WERI-Rb-1 (cell line): ENCODE data around the gene IMPDH2.

ENCODE experiments used
- DNase-seq: peaks from one replicate; pipeline ENCODE4 v3.0.0-alpha.2; 2020
- H3K27ac ChIP-seq: fragments of 250-450 bp; sonication (Bioruptor Pico); 2 replicates; pipeline ENCODE4 v1.5.1; 2020; ENCODE audit warnings: mild to moderate bottlenecking, moderate library complexity
- H3K27me3 ChIP-seq: fragments of 250-450 bp; sonication (Bioruptor Pico); 2 replicates; pipeline ENCODE4 v1.5.1; 2021; ENCODE audit warnings: mild to moderate bottlenecking, low read depth, moderate library complexity; ENCODE audit not compliant: insufficient read depth, severe bottlenecking
- H3K36me3 ChIP-seq: fragments of 250-450 bp; sonication (Bioruptor Pico); 2 replicates; pipeline ENCODE4 v1.5.1; 2020; ENCODE audit warnings: mild to moderate bottlenecking, moderate library complexity
- H3K4me3 ChIP-seq: 2 replicates; pipeline ENCODE4 v1.5.1; 2011; ENCODE audit warnings: low read depth, mild to moderate bottlenecking, control low read depth, low read length
- H3K9me3 ChIP-seq: fragments of 250-450 bp; sonication (Bioruptor Pico); 2 replicates; pipeline ENCODE4 v1.5.1; 2021; ENCODE audit warnings: mild to moderate bottlenecking, moderate library complexity; ENCODE audit not compliant: severe bottlenecking
- TF ChIP-seq, protein P1 (sequence below): IDR thresholded peaks from 2 replicates; pipeline ENCODE4 v1.5.1; 2011; ENCODE audit warnings: low read depth, mild to moderate bottlenecking, control low read depth, inconsistent platforms, low read length

Gene IMPDH2

DNA sequence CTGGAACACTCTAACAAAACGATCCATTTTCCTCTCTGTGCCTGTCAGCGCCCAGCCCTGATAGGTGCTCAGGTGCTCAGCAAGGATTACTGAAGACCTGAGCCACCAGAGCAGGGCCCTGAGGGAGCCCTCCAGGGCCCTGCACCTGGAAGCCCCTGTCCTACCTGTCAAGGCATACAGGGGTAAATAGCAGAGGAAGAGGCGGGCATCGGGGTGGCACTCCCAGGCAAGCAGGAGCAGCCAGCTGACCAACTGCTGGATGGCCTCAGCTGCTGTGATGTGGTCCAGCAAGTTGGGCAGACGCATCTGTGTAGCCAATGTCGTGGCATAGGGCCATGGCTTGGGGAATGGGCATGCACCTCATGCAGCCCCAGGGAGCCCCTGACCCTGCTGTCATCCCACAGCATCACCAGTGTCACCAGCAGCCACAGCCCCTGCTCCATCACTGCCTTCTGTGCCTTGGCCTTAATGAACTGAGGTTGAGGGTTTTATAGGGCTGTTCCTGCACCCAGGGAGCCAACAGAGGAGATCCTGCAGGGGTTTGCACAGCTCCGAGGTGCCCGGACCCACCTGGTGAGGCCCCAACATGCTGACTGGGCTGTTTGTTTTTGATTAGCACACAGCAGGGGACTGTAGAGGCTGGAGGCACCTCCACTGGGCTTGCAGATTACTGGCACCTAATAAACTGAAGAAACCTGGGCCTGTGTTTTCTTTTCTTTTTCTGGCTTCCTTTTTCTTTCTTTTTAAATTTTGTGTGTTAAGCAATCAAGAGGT is 29.9 kb downstream of the IMPDH2 start:
- H3K27me3 ChIP-seq: no peaks in the 10 kb centered on the region
- TF ChIP-seq, protein P1, sequence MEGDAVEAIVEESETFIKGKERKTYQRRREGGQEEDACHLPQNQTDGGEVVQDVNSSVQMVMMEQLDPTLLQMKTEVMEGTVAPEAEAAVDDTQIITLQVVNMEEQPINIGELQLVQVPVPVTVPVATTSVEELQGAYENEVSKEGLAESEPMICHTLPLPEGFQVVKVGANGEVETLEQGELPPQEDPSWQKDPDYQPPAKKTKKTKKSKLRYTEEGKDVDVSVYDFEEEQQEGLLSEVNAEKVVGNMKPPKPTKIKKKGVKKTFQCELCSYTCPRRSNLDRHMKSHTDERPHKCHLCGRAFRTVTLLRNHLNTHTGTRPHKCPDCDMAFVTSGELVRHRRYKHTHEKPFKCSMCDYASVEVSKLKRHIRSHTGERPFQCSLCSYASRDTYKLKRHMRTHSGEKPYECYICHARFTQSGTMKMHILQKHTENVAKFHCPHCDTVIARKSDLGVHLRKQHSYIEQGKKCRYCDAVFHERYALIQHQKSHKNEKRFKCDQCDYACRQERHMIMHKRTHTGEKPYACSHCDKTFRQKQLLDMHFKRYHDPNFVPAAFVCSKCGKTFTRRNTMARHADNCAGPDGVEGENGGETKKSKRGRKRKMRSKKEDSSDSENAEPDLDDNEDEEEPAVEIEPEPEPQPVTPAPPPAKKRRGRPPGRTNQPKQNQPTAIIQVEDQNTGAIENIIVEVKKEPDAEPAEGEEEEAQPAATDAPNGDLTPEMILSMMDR: no peak
- DNase-seq: no peak
- H3K4me3 ChIP-seq: no peak overlapping the region
- H3K36me3 ChIP-seq: peaks cover 11% of the 10 kb centered on the region
- peak overlapping the region; percentile 29; the same call in 1 of the 2 replicates for H3K27ac ChIP-seq
- no peaks in the 10 kb centered on the region for H3K9me3 ChIP-seq

GRCh38 chr3:48997714-48998637 is 31.2 kb downstream of the IMPDH2 start:
- Histone ChIP-seq H3K27ac (no peak overlapping the region), H3K36me3 (peaks cover 13% of the 10 kb centered on the region), H3K9me3 (no peaks in the 10 kb centered on the region), H3K27me3 (no peaks in the 10 kb centered on the region), H3K4me3 (no peak overlapping the region)
- DNase-seq: no peak
- TF ChIP-seq, protein P1: no peak

DNA sequence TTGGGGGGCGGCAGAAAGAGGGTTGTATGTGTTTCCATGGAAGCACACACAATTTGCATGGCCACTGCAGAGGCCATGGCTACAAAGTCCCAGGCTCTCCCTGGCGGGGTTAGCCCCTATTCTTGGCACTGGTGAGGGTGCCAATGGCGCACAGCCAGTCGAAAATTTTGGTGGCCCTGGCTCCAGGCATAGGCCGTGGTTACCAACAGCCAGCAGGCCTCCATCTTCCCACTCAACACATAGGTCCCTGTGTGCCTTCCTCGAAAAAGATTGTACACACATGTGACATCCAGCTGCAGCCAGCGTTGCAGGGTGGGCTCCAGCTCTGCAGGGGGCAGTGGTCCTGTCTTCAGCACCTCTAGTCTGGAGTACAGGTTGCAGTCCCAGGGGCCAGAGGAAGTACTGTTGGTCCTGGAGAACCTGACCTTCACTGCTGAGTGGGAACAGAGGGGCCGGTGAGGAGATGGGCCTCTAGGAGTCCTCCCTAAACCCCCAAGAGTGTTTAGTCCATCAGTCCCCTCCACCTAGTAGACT is 32.0 kb downstream of the IMPDH2 start:
- TF ChIP-seq, protein P1: 0 out of 2 replicates have a peak, but pooled peaks have one; percentile 6
- DNase-seq: no peak

GRCh38 chr3:48996640-48997039 is 32.6 kb downstream of the IMPDH2 start:
- H3K27ac ChIP-seq: no peak overlapping the region

More for the DNA sequence above, 32.0 kb downstream of the IMPDH2 start:
- peaks cover 18% of the 10 kb centered on the region for H3K36me3 ChIP-seq
- no peaks in the 10 kb centered on the region for H3K27me3 ChIP-seq
- H3K4me3 ChIP-seq: no peak overlapping the region
- H3K27ac ChIP-seq: no peak overlapping the region
- no peaks in the 10 kb centered on the region for H3K9me3 ChIP-seq

GRCh38 chr3:48993834-48994233 is 35.4 kb downstream of the IMPDH2 start:
- peaks cover 28% of the 10 kb centered on the region for H3K36me3 ChIP-seq
- no peaks in the 10 kb centered on the region for H3K27me3 ChIP-seq
- no peak overlapping the region for H3K4me3 ChIP-seq
- H3K9me3 ChIP-seq: no peaks in the 10 kb centered on the region
- TF ChIP-seq, protein P1: no peak
- no peak overlapping the region for H3K27ac ChIP-seq
- no peak for DNase-seq

More at GRCh38 chr3:48996640-48997039, 32.6 kb downstream of the IMPDH2 start:
- H3K4me3 ChIP-seq: no peak overlapping the region
- peaks cover 23% of the 10 kb centered on the region for H3K36me3 ChIP-seq
- DNase-seq: no peak
- TF ChIP-seq, protein P1: no peak
- H3K9me3 ChIP-seq: no peaks in the 10 kb centered on the region
- H3K27me3 ChIP-seq: no peaks in the 10 kb centered on the region
